Measurements from ENCODE around the gene SPATS2L. TPM values are rescaled to one million over a fixed set of nuclear protein-coding genes. Genes with fewer than 3 reads are reported as not detected.

SPATS2L gene
- total and polyA plus RNA-seq, 12 donors, result 23.4 to 104 (median 71.8) TPM

DNA sequence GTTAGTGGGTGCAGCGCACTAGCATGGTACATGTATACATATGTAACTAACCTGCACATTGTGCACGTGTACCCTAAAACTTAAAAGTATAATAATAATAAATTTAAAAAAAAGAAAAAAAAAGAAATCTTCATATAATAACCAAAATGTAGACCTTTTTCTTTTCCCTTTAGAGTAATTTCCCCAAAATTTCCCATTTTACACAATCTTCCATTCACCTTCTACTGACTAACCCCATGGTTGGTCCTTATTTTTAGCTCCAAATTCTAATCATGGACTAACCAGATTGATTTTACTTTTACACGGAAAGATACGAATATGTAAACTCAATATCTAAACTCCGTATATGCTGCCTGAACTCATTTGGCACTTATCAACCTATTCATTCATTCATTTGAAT lies 195.7 kb downstream of the SPATS2L start:
- Histone ChIP-seq H3K36me3 (peaks cover 0 to 74% (median 20%) of the 10 kb centered on the region in 9 donors), H3K27me3 (no peaks in the 10 kb centered on the region), H3K4me1 (no peaks in the 10 kb centered on the region), H3K4me3 (no peak overlapping the region), H3K9me3 (no peaks in the 10 kb centered on the region), H3K27ac (no peak overlapping the region)
- 98 to 99% methylated on average over 5 of the region's 5 CpGs for WGBS, 2 donors
- intact Hi-C loops (cut with DNase I), result loop anchor here in 1 of 10 donors (10.0 kb wide), 1 partner anchor 203 kb away; no protein-coding TSS in a partner anchor
- TF ChIP-seq, protein P1, sequence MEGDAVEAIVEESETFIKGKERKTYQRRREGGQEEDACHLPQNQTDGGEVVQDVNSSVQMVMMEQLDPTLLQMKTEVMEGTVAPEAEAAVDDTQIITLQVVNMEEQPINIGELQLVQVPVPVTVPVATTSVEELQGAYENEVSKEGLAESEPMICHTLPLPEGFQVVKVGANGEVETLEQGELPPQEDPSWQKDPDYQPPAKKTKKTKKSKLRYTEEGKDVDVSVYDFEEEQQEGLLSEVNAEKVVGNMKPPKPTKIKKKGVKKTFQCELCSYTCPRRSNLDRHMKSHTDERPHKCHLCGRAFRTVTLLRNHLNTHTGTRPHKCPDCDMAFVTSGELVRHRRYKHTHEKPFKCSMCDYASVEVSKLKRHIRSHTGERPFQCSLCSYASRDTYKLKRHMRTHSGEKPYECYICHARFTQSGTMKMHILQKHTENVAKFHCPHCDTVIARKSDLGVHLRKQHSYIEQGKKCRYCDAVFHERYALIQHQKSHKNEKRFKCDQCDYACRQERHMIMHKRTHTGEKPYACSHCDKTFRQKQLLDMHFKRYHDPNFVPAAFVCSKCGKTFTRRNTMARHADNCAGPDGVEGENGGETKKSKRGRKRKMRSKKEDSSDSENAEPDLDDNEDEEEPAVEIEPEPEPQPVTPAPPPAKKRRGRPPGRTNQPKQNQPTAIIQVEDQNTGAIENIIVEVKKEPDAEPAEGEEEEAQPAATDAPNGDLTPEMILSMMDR (IDR thresholded peaks at IDR 0.05), result no peak
- no peak for ATAC-seq
- no peak for DNase-seq

DNA sequence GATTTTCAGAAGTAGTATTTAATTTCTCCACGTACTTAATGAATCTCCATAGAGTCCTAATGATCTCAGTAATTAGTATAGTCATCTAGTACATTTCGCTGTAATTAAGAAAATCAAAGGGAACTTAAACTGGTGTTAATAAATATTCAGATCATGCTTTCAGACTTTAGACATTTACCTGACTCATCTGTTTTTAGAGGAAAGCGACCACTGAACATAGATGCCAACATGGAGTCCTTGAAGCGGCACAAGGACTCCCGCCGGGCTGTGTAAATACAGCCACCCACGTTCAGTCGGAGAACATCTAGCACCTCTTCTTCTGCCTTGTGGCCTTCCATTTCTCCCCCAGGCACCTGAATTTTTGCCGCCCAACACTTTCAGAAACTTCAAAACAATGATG lies 200.2 kb downstream of the SPATS2L start:
- intact Hi-C loops (cut with DNase I), result loop anchor here in 1 of 10 donors (10.0 kb wide), 1 partner anchor 198 kb away; no protein-coding TSS in a partner anchor
- ATAC-seq, result no peak
- WGBS, 2 donors, result 87 to 89% methylated on average over 9 of the region's 9 CpGs

DNA sequence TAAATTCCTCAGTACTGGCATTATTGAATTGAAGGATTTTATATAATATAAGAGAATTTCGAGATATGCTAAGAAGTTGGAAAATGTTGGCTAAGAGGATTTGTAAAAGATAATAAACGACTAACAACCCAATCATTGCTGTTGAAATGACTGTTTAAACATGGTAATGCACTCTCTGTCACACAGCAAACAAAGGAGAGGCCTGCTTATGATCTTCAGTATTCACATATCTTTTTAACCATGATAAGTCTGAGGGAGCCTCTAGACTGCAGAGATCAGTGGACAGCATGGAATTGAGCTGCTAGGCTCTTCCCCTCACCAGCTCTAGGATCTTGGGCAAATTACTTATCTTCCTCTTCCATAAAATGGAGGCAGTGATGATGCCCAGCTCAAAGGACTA lies 200.7 kb downstream of the SPATS2L start:
- Histone ChIP-seq H3K27me3 (peaks cover 0 to 1% (median 0%) of the 10 kb centered on the region in 7 donors), H3K4me1 (peaks cover 0 to 18% (median 11%) of the 10 kb centered on the region in 9 donors), H3K27ac (no peak overlapping the region), H3K4me3 (no peak overlapping the region), H3K9me3 (no peaks in the 10 kb centered on the region), H3K36me3 (peaks cover 0 to 47% (median 11%) of the 10 kb centered on the region in 9 donors)
- whole genome bisulfite sequencing, 2 donors, result 85 to 86% methylated on average over 2 of the region's 2 CpGs
- ATAC-seq (no peak), DNase-seq (no peak)
- intact Hi-C loops (cut with DNase I), result loop anchor here in 1 of 10 donors (10.0 kb wide), 1 partner anchor 198 kb away; no protein-coding TSS in a partner anchor
- TF ChIP-seq, protein P1 (IDR thresholded peaks at IDR 0.05), result no peak

More for the DNA sequence above, 200.2 kb downstream of the SPATS2L start:
- peaks cover 0 to 52% (median 11%) of the 10 kb centered on the region in 9 donors for H3K36me3 ChIP-seq
- no peak for DNase-seq
- peaks cover 0 to 18% (median 11%) of the 10 kb centered on the region in 9 donors for H3K4me1 ChIP-seq
- no peak overlapping the region for H3K27ac ChIP-seq
- H3K27me3 ChIP-seq, result no peaks in the 10 kb centered on the region
- no peak overlapping the region for H3K4me3 ChIP-seq
- TF ChIP-seq, protein P1 (IDR thresholded peaks at IDR 0.05), result no peak
- no peaks in the 10 kb centered on the region for H3K9me3 ChIP-seq

DNA sequence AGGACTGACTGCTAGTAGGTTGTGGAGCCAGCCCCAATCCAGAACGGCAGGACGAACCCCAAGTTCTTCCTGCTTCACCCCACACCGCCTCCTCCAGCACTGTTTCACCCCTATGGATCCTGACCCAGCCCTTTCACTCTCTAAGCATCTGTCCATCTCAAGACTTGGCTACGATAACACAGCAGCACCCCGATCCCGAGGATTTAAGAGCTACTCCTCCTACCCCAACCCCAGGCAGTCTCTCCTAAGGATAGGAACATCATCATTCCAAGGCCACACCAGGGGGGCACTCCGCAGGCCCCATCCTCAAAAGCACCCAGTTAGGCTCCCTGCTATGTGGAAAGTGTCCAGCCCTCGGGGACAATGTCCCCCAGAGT lies 202.7 kb downstream of the SPATS2L start:
- Histone ChIP-seq H3K9me3 (no peaks in the 10 kb centered on the region), H3K36me3 (peaks cover 0 to 27% (median 7%) of the 10 kb centered on the region in 9 donors), H3K4me3 (peak overlapping the region; percentile 64 to 94 (median 82)), H3K27me3 (peaks cover 0 to 4% (median 0%) of the 10 kb centered on the region in 7 donors), H3K4me1 (peaks cover 0 to 18% (median 11%) of the 10 kb centered on the region in 9 donors), H3K27ac (peak overlapping the region in 9 of 10 donors; percentile 86 to 96 (median 91))
- TF ChIP-seq, protein P1 (IDR thresholded peaks at IDR 0.05), result no peak
- intact Hi-C loops (cut with DNase I), result loop anchor here in 1 of 10 donors (10.0 kb wide), 1 partner anchor 196 kb away; no protein-coding TSS in a partner anchor
- peak in 6 of 8 donors; percentile 3 to 26 (median 8) for ATAC-seq
- DNase-seq, result peak; percentile 5 to 10
- 32 to 40% methylated on average over 8 of the region's 8 CpGs for WGBS, 2 donors
